Psoas muscle (tissue), 8 donors: ENCODE measurements around the gene PXT1. TPM values are rescaled to one million over a fixed set of nuclear protein-coding genes. Genes with fewer than 3 reads are reported as not detected.

Source experiments
- ATAC-seq, 4 donors: fragments of 200-7000 bp; cut with Tn5 transposase; one replicate each; pipeline ENCODE4 v1.9.1; 2020; ENCODE audit warnings: moderate library complexity in 3 of 4, mild to moderate bottlenecking in 2 of 4
- DNase-seq, 2 donors: peaks; one replicate each; pipeline ENCODE4 v3.0.0-alpha.2; 2020
- H3K27ac ChIP-seq: fragments of 200-600 bp; one replicate; pipeline ENCODE4 v1.8.0; 2022
- H3K27me3 ChIP-seq, 3 donors: fragments of 200-600 bp in 1 of 3; one replicate each; pipeline versions ENCODE4 v1.6.1 to v1.8.0; 2013 to 2022; ENCODE audit warnings: low read length in 2 of 3, mild to moderate bottlenecking in 2 of 3, moderate library complexity in 1 of 3; ENCODE audit not compliant: insufficient read depth in 3 of 3
- H3K36me3 ChIP-seq, 2 donors: fragments of 200-600 bp in 1 of 2; one replicate each; pipeline versions ENCODE4 v1.6.1 to v1.8.0; 2013 to 2022; ENCODE audit warnings: low read depth in 1 of 2, mild to moderate bottlenecking in 1 of 2, moderate library complexity in 1 of 2; ENCODE audit not compliant: insufficient read depth in 1 of 2
- H3K4me1 ChIP-seq: fragments of 200-600 bp; one replicate; pipeline ENCODE4 v1.8.0; 2022
- H3K4me3 ChIP-seq: fragments of 200-600 bp; one replicate; pipeline ENCODE4 v1.8.0; 2022; ENCODE audit warnings: mild to moderate bottlenecking
- H3K9me3 ChIP-seq: fragments of 200-600 bp; one replicate; pipeline ENCODE4 v1.8.0; 2022
- CTCF ChIP-seq: fragments of 200-600 bp; IDR thresholded peaks from one replicate; pipeline ENCODE4 v1.8.0; 2022; ENCODE audit warnings: antibody characterized with exemption
- WGBS, 3 donors: extraction: QIAGEN DNeasy Blood & Tissue Kit; methylation state at CpG; one replicate each; pipeline versions ENCODE4 v1.1.6 to v1.1.7; 2013; 5-methylcytosine and 5-hydroxymethylcytosine counted together
- intact Hi-C, 2 donors: fragments of 100-400 bp; cut with DNase I; formaldehyde crosslinking; loops; one replicate each; pipeline versions ENCODE4 v1.11.0 to v1.14.2; 2022
- polyA plus RNA-seq, 3 donors: library from polyadenylated mRNA; stranded (reverse); fragments of 200-250 nt; gene quantifications; one replicate each; pipeline ENCODE4 v1.2.3, GENCODE V29; 2013
- total RNA-seq, 4 donors: library from RNA; stranded (reverse); fragmentation: NEBNext Ultra II Directional in 2 of 4; extraction: Animal tissue kit (Norgen Biotek cat#: 25700) in 2 of 4; gene quantifications; one replicate each; pipeline versions ENCODE4 v1.2.1 to v1.2.4, GENCODE V29; 2021 to 2023
- donor health status: healthy with polysubstance abuse.
- donor health status: DM: no; HTN: no; CAD: no; lungs with moderate emphysema.
- donor health status: Bipolar disorder and iron deficiency.
- donor health status: healthy.
- donor health status: DM: yes; HTN: yes; CAD: no.
- donor health status: DM: no; HTN: no; CAD: no.
- donor health status: DM: no; HTN: no; CAD: no.
- donor health status: DM: yes; HTN: yes; CAD: no.

Gene PXT1
- total and polyA plus RNA-seq, 7 donors, result 0.03 to 0.34 (median 0.14) TPM; not detected in 1

GRCh38 chr6:36355819-36356218 is 86.8 kb downstream of the PXT1 start:
- TF ChIP-seq CTCF, result no peak
- peaks cover 0 to 9% (median 0%) of the 10 kb centered on the region in 3 donors for H3K27me3 ChIP-seq
- intact Hi-C loops, result loop anchor here in 1 of 2 donors (5.0 kb wide), 1 partner anchor 54 kb away; no protein-coding TSS in a partner anchor

DNA sequence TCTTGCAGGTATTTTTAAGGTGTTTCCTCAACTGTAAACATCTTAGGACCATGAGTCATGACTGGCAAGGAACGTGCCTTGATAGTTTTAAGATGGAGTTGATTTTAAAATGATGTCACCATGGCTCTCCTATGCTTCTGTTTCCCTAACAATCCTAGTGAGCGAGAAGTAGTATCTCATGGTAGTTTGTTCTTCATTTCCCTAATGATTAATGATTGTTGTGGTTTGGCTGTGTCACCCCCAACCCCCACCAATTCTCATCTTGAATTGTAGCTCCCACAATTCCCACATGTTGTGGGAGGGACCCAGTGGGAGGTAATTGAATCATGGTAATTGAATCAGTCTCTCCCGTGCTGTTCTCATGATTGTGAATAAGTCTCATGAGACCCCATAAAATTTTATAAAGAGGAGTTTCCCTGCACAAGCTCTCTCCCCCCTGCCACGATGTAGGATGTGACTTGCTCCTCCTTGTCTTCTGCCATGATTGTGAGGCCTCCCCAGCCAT is 89.2 kb downstream of the PXT1 start:
- H3K9me3 ChIP-seq, result no peaks in the 10 kb centered on the region

More at GRCh38 chr6:36355819-36356218, 86.8 kb downstream of the PXT1 start:
- Histone ChIP-seq H3K4me3 (no peak overlapping the region), H3K27ac (no peak overlapping the region), H3K9me3 (no peaks in the 10 kb centered on the region), H3K4me1 (peaks cover 5% of the 10 kb centered on the region), H3K36me3 (no peaks in the 10 kb centered on the region)
- 82 to 90% (median 89%) methylated on average over 4 of the region's 4 CpGs for WGBS, 3 donors
- DNase-seq (no peak), ATAC-seq (no peak)

GRCh38 chr6:36352477-36353157 is 90.0 kb downstream of the PXT1 start:
- no peaks in the 10 kb centered on the region for H3K36me3 ChIP-seq
- no peak overlapping the region for H3K27ac ChIP-seq
- H3K27me3 ChIP-seq, result peaks cover 0 to 14% (median 0%) of the 10 kb centered on the region in 3 donors
- no peak overlapping the region for H3K4me3 ChIP-seq
- intact Hi-C loops, result no loop called here
- no peak for ATAC-seq
- no peak for TF ChIP-seq CTCF
- H3K9me3 ChIP-seq, result no peaks in the 10 kb centered on the region
- WGBS, 3 donors, result 75 to 78% (median 77%) methylated on average over 8 of the region's 8 CpGs
- H3K4me1 ChIP-seq, result no peaks in the 10 kb centered on the region
- DNase-seq, result no peak

More for the DNA sequence above, 89.2 kb downstream of the PXT1 start:
- 55 to 65% (median 58%) methylated on average over 4 of the region's 4 CpGs for WGBS, 3 donors
- Histone ChIP-seq H3K27me3 (peaks cover 0 to 9% (median 0%) of the 10 kb centered on the region in 3 donors), H3K4me1 (peaks cover 5% of the 10 kb centered on the region), H3K4me3 (no peak overlapping the region), H3K36me3 (no peaks in the 10 kb centered on the region), H3K27ac (no peak overlapping the region)
- DNase-seq (no peak), ATAC-seq (no peak)
- intact Hi-C loops, result no loop called here
- no peak for TF ChIP-seq CTCF

GRCh38 chr6:36350681-36351571 is 91.7 kb downstream of the PXT1 start:
- Histone ChIP-seq H3K36me3 (no peaks in the 10 kb centered on the region), H3K27me3 (peaks cover 0 to 23% (median 0%) of the 10 kb centered on the region in 3 donors), H3K27ac (no peak overlapping the region), H3K4me1 (no peaks in the 10 kb centered on the region), H3K4me3 (no peak overlapping the region), H3K9me3 (no peaks in the 10 kb centered on the region)
- 73 to 76% (median 74%) methylated on average over 15 of the region's 15 CpGs for WGBS, 3 donors
- DNase-seq, result no peak
- no peak for ATAC-seq
- TF ChIP-seq CTCF, result no peak
- intact Hi-C loops, result no loop called here
